GM12873 (cell line): Measurements from ENCODE around the gene TEDDM1.

ENCODE experiments used
- CTCF ChIP-seq: IDR thresholded peaks from 2 replicates; pipeline ENCODE4 v1.5.1; 2012; ENCODE audit warnings: low read depth, mild to moderate bottlenecking, moderate library complexity, low read length, control low read depth; ENCODE audit not compliant: insufficient read depth; ENCODE audit errors: missing control alignments

The TEDDM1 gene

GRCh38 chr1:182374101-182374834 is 26.2 kb downstream of the TEDDM1 start:
- TF ChIP-seq CTCF, result no peak

GRCh38 chr1:182370532-182370931 is 29.9 kb downstream of the TEDDM1 start:
- TF ChIP-seq CTCF, result no peak

GRCh38 chr1:182368903-182369302 is 31.6 kb downstream of the TEDDM1 start:
- no peak for TF ChIP-seq CTCF

- no peak for TF ChIP-seq CTCF
Observed at GRCh38 chr1:182368358-182368757, 32.1 kb downstream of the TEDDM1 start.

GRCh38 chr1:182367926-182368325 is 32.5 kb downstream of the TEDDM1 start:
- no peak for TF ChIP-seq CTCF

GRCh38 chr1:182366596-182366995 is 33.9 kb downstream of the TEDDM1 start:
- no peak for TF ChIP-seq CTCF

GRCh38 chr1:182359645-182360044 is 40.8 kb downstream of the TEDDM1 start:
- no peak for TF ChIP-seq CTCF
